Memory B cell (primary cell): ENCODE results near the gene SIGLEC7.
A peak's percentile ranks its signal among the peaks of the same experiment; 100 is the strongest.

ENCODE experiments used
- ATAC-seq: fragments of 150-1000 bp; cut with Tn5 transposase; 2 replicates; pipeline ENCODE4 v1.10.0; 2021; ENCODE audit warnings: low read depth, mild to moderate bottlenecking, moderate library complexity
- DNase-seq, 2 donors: peaks; one replicate each; pipeline ENCODE4 v3.0.0; 2022; ENCODE audit warnings: low spot score in 2 of 2
- H3K27ac Mint-ChIP-seq: one replicate; pipeline ENCODE4 v1.8.0; 2022; ENCODE audit warnings: mild to moderate bottlenecking, moderate library complexity, mixed read lengths
- H3K27me3 Mint-ChIP-seq: one replicate; pipeline ENCODE4 v1.8.0; 2022; ENCODE audit warnings: mixed read lengths
- H3K36me3 Mint-ChIP-seq: one replicate; pipeline ENCODE4 v1.8.0; 2022; ENCODE audit warnings: mild to moderate bottlenecking, mixed read lengths
- H3K4me1 Mint-ChIP-seq: one replicate; pipeline ENCODE4 v1.8.0; 2022; ENCODE audit warnings: mixed read lengths
- H3K4me3 Mint-ChIP-seq: one replicate; pipeline ENCODE4 v1.8.0; 2022; ENCODE audit warnings: mild to moderate bottlenecking, moderate library complexity, mixed read lengths
- H3K9me3 Mint-ChIP-seq: one replicate; pipeline ENCODE4 v1.8.0; 2022; ENCODE audit warnings: mixed read lengths

SIGLEC7 gene

DNA sequence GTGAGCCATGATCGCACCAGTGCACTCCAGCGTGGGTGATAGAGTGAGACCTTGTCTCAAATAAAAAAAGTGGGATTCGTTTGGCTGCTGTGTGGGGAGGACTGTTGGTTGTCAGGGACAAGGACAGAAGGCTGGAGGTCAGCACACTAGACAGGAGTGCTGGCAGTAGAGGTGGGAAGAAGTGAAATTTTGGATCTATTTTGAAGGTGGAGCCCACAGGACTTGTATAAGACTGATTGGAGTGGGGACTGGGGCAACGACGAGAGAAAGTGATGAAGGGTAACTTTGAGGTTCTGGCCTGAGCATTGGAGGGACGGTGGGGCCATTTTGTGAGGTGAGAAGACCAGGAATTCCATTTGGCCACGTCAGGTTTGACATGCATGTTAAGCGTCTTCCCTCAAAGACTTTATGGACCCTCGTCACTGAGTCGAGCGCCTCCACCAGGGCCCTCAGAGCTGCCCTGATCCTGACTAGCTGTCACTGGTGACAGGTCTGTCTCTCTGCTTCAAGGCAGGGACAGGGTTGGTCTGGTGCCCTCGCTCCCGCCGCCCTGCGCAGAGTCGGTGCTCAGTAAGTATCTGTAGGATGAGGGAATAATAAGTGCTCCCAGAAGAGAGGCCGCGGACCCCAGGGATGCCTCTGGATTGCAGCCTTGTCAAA lies 34.6 kb upstream of the SIGLEC7 start:
- DNase-seq (no peak), ATAC-seq (no peak)
- peaks cover 17% of the 10 kb centered on the region for H3K36me3 Mint-ChIP-seq
- peak overlapping the region; percentile 94 for H3K27ac Mint-ChIP-seq
- no peaks in the 10 kb centered on the region for H3K9me3 Mint-ChIP-seq
- no peaks in the 10 kb centered on the region for H3K27me3 Mint-ChIP-seq
- peaks cover 22% of the 10 kb centered on the region for H3K4me1 Mint-ChIP-seq
- peak overlapping the region; percentile 95 for H3K4me3 Mint-ChIP-seq

DNA sequence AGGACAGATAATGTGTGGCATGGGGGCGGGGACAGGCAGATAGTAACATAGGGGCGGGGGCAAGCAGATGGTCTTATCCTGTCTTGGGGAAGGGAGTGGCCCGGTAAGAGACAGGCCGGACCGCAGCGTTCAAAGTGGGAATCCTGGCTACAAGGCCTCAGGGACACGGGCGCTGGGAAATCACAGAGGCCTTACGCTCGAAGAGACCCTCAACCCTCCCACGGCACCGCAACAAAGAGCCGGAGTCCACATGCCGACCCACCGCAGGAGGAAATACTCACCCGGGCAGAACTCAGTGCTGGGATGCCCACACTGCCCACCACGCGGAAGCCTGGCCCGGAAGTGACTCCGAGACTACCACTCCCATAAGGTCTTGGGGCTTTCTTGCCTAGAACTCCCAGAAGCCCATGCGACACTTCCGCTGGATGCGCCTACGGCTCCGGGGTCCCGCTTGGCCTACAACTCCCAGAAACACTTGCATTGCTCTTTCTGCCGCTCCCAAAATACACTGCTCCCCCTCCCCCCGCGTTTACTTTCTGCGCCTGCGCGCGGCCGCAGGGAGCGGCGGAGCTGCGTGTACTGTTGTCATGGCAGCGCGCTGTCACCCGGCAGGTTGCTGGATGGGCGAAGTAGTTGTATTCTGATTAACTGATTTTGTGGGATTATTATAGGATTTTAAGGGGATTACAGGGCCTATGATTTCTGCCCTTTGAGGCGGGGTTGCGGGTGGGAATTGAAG lies 33.9 kb upstream of the SIGLEC7 start, which contains the start of gene CTU1:
TSS of gene CTU1 (minus strand) at position 344 of the 739 bp plus-strand sequence. CDS start 3,840 bp downstream, outside the sequence.
- DNase-seq (peak; percentile 91 to 97), ATAC-seq (peak; percentile 98)
- Mint-ChIP-seq H3K9me3 (no peaks in the 10 kb centered on the region), H3K36me3 (peaks cover 11% of the 10 kb centered on the region), H3K4me3 (peak within 1 kb of the TSS; percentile 95), H3K27me3 (no peaks in the 10 kb centered on the region), H3K27ac (peak within 1 kb of the TSS; percentile 94), H3K4me1 (peaks cover 22% of the 10 kb centered on the region)

DNA sequence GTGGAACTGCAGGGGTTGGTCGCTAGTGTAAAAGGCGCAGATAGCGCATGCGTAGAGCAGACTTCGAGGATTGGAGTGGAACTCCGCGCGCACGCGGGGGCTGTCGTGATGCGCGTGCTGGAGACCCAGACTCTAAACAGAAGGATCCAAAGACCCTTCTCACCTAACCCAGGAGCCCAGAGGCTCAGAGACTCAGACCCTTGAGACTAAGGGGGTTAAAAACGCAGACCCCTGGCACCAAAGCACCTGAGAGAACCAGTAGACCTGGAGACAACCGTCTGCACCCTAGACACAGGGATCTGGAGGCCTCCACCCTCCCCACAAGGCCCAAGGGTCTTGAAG lies 33.3 kb upstream of the SIGLEC7 start:
- Mint-ChIP-seq H3K4me1 (peaks cover 22% of the 10 kb centered on the region), H3K4me3 (peak overlapping the region; percentile 95), H3K36me3 (peaks cover 10% of the 10 kb centered on the region), H3K27ac (peak overlapping the region; percentile 94), H3K27me3 (no peaks in the 10 kb centered on the region), H3K9me3 (no peaks in the 10 kb centered on the region)
- no peak for DNase-seq
- ATAC-seq = peak; percentile 42

DNA sequence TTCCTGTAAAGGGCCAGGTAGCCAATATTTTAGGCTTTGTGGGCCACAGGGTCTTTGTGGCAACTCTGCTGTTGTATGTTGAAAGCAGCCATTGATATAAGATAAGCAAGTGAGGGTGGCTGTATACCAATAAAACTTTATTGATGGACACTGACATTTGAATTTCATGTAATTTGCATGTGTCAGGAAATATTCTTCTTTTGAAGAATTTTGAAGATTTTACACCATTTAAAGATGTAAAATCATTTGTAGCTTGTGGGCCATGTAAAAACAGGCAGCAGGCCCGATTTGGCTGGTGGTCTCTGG lies 31.5 kb upstream of the SIGLEC7 start:
- H3K9me3 Mint-ChIP-seq = no peaks in the 10 kb centered on the region
- DNase-seq (no peak), ATAC-seq (no peak)
- peaks cover 17% of the 10 kb centered on the region for H3K4me1 Mint-ChIP-seq
- H3K4me3 Mint-ChIP-seq = no peak overlapping the region
- no peak overlapping the region for H3K27ac Mint-ChIP-seq
- H3K36me3 Mint-ChIP-seq = peaks cover 5% of the 10 kb centered on the region
- peaks cover 2% of the 10 kb centered on the region for H3K27me3 Mint-ChIP-seq

DNA sequence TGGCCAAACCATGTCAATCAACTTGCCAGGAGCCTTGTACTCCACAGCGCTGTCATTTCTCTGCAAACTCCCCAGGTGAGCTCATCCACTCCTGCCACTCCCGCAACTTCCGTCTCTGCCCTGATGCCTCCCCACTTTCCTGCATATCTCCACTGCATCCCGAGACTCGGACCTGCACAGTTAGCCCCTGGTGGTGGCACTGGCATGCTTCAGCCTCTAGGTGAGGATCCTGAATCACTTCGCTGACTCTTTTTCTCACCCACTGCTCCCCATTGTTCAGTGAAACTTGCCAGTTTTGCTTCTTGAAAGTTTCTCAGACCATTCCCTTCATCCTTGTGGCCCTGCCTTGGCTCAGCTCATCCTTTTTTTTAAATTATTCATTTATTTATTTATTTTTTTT lies 30.5 kb upstream of the SIGLEC7 start:
- no peak overlapping the region for H3K4me3 Mint-ChIP-seq

DNA sequence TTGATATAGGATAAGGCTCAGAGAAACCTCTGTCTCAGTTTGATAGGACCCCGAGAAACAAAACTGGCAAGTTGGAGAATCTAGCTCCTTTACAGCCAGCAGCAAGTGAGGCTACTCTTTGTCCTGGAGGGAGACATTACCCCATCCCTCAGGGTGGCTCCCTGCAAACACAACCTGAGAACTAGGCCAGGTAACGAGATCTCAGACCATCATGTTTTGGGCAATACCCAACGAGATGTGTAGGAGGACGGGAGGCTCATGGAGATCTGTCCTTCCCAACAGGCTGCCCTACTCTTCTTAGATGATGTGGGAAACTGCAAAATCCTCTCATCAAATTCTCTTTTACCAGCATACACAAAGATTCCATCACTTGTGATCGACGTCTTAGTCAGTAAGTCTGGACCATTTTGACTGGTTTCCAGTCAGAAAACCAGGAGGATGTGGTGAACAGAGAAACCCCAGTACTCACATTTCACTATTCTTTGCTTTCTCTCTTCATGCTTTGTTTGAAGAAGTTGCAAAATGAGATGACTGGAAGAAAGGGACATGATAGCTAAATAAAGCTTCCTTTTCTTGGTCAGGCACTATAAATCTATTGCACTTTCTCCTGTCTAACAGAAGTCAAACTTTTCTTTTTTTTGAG lies 27.9 kb upstream of the SIGLEC7 start:
- Mint-ChIP-seq H3K27me3 (peaks cover 10% of the 10 kb centered on the region), H3K9me3 (no peaks in the 10 kb centered on the region), H3K27ac (no peak overlapping the region), H3K4me3 (no peak overlapping the region), H3K4me1 (no peaks in the 10 kb centered on the region), H3K36me3 (peaks cover 2% of the 10 kb centered on the region)
- no peak for ATAC-seq
- no peak for DNase-seq

More for the DNA sequence above, 30.5 kb upstream of the SIGLEC7 start:
- ATAC-seq = no peak
- Mint-ChIP-seq H3K9me3 (no peaks in the 10 kb centered on the region), H3K27me3 (peaks cover 4% of the 10 kb centered on the region), H3K36me3 (peaks cover 2% of the 10 kb centered on the region), H3K4me1 (peaks cover 11% of the 10 kb centered on the region), H3K27ac (no peak overlapping the region)
- DNase-seq = no peak

DNA sequence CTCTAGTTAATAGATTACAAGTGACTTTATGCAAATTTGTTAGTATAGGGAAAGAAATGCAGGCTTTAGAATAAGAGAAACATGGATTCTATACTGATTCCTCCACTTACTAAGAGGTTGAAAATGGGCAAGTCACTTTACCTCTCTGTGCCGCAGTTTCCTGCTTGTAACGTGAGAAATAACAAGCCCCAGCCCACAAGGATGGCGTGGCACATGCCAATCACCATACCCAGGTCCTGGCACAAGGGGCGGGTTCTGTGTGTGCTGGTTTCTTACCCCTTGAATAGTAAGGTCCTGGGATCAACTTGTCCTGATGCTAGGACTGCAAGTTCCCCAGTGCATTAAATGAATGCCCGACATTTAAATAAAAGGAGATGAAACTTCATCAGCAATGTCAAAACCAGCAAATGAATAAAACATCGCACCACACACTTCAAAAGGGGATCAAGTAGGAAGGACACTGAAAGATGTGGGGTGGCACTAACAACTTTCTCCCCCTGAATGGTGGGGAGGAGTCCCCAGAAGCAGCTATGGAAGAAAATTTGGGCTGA lies 25.3 kb upstream of the SIGLEC7 start:
- Mint-ChIP-seq H3K9me3 (peaks cover 2% of the 10 kb centered on the region), H3K4me3 (no peak overlapping the region), H3K27me3 (peaks cover 19% of the 10 kb centered on the region), H3K36me3 (peaks cover 3% of the 10 kb centered on the region), H3K27ac (no peak overlapping the region), H3K4me1 (peaks cover under 1% of the 10 kb centered on the region)
- no peak for ATAC-seq
- no peak for DNase-seq

DNA sequence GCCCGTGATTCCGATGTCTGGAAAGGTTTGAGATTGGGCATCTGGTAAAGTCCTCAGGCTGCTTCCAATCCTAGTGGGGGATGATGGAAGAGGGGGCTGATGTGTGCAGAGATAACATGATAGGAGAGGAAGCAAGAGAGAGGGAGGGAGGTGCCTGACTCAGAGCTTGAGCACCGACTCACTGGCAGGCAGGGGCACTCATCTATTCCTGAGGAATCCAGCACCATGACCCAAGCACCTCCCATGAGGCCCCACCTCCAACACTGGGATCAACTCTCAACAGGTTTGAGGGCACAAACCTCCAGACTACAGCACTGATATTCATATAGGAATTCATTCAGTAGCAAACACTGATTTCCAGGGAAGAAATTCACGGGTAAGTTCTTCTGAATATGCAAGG lies 23.0 kb upstream of the SIGLEC7 start:
- Mint-ChIP-seq H3K27ac (no peak overlapping the region), H3K9me3 (peaks cover 2% of the 10 kb centered on the region), H3K4me3 (no peak overlapping the region), H3K27me3 (peaks cover 23% of the 10 kb centered on the region), H3K4me1 (peaks cover 13% of the 10 kb centered on the region), H3K36me3 (peaks cover 5% of the 10 kb centered on the region)
- no peak for ATAC-seq
- DNase-seq = no peak

DNA sequence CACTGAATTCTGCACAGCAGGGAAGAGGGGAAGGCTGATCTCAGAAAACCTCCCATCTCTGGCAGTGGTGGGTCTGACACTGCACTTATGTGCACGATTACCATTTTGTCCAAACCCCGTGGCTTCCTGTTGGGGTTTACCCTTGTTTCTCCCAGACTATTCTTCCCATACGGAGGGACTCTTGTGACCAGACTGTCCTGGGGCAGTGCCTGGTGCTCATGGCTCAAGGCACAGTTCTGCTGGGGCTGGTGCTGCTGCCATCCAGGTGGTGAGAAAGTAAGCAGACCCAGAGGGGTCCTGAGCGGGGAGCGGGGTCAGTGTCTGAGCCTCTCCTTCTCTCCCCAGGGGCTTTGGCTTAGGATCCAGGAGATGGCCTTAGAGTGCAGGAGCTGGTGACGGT lies 22.5 kb upstream of the SIGLEC7 start:
- Mint-ChIP-seq H3K27me3 (peaks cover 23% of the 10 kb centered on the region), H3K27ac (no peak overlapping the region), H3K9me3 (peaks cover 2% of the 10 kb centered on the region), H3K4me1 (peaks cover 14% of the 10 kb centered on the region), H3K4me3 (no peak overlapping the region), H3K36me3 (peaks cover 5% of the 10 kb centered on the region)
- no peak for DNase-seq
- no peak for ATAC-seq

DNA sequence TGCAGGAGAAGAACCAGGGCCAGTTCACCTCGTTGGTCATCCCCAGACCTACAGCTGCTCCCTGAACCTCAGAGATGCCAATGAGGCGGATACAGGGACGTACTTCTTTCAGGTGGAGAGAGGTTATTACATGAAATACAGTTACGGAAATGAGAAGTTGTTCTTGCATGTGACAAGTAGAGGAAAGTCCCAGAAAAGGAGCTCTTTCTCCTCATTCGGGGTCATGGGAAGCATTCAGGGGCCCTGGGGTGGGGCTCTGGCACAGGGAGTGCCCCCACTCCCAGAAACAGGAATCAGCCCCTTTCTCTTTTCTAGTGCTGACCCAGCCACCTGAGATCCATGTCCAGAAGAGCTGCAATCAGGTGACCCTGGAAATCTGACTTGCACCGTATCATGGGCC lies 21.9 kb upstream of the SIGLEC7 start:
- Mint-ChIP-seq H3K4me3 (no peak overlapping the region), H3K27me3 (peaks cover 21% of the 10 kb centered on the region), H3K27ac (no peak overlapping the region), H3K9me3 (peaks cover 2% of the 10 kb centered on the region), H3K4me1 (peaks cover 14% of the 10 kb centered on the region), H3K36me3 (peaks cover 4% of the 10 kb centered on the region)
- ATAC-seq = no peak
- DNase-seq = no peak

DNA sequence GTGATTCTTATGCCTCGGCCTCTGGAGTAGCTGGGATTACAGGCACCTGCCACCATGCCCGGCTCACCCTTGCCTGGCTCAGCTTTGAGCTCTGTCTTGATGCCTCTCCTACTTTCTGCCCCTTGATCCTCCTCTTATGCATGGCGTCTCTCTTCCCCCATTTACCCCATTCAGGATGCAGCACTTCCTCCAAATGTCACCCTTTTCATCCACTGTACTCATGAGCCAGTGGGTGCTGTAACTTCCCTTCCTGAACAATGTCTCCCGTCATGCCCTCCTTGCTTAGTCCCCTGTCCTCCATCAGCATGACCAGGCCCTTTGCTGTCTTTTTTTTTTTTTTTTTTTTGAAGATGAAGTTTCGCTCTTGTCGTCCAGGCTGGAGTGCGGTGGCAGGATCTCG lies 20.8 kb upstream of the SIGLEC7 start:
- Mint-ChIP-seq H3K4me1 (peaks cover 14% of the 10 kb centered on the region), H3K9me3 (peaks cover 2% of the 10 kb centered on the region), H3K27ac (no peak overlapping the region), H3K36me3 (peaks cover 4% of the 10 kb centered on the region), H3K4me3 (no peak overlapping the region), H3K27me3 (peaks cover 20% of the 10 kb centered on the region)
- no peak for ATAC-seq
- no peak for DNase-seq

DNA sequence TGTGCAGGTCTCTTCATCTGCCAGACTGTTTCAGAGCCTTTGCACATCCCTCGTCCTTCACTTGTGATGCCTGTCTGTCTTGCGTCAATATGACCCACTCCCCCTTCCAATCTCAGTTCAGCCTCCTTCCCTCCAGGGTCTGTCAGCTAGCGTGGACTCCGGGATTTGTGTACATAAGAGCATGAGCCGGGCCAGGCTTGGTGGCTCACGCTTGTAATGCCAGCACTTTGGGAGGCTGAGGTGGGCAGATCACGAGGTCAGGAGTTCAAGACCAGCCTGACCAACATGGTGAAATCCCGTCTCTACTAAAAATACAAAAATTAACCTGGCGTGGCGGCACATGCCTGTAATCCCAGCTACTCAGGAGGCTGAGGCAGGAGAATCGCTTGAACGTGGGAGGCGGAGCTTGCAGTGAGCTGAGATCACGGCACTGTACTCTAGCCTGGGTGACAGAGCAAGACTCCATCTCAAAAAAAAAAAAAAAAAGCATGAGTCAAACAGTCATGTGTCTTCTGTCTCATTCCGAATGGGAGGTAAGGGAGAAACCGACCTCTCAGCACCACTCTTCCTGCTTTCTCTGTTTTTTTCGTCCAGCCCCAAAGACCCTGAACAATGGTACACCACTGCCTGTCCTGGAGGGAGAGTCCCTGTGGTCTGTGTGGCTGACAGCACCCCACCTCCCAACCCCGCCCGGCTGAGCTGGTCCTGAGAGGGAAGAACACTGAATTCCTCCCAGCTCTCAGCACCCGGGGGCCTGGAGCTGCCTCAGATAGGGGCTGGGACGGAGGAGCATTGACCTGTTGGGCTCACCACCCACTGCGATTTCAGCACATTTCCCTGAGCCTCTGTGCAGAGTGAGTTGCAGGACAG lies 19.8 kb upstream of the SIGLEC7 start:
- Mint-ChIP-seq H3K27me3 (peaks cover 19% of the 10 kb centered on the region), H3K4me3 (no peak overlapping the region), H3K9me3 (peaks cover 2% of the 10 kb centered on the region), H3K27ac (no peak overlapping the region), H3K36me3 (peaks cover 4% of the 10 kb centered on the region), H3K4me1 (peaks cover 14% of the 10 kb centered on the region)
- ATAC-seq (no peak), DNase-seq (no peak)

DNA sequence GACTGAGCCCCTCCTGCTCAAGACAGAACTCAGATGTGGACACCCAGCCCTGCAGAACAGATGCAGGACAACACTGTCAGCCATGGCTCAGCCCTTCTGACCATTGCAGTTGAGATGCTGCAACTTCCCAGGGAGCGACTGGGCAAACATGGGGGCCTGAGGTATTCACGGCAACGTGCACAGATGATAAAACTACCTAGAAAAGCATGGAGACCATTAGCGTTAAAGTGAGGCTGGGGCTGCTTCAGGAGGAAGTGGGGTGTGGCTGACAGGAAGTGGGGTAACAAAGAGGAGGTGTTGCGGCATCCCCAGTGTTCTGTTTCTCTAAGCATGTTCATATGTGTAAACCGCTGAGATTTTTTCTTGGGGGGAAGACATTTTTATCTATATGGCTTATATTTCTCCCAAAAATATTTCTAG lies 18.7 kb upstream of the SIGLEC7 start:
- Mint-ChIP-seq H3K36me3 (peaks cover 4% of the 10 kb centered on the region), H3K9me3 (peaks cover 2% of the 10 kb centered on the region), H3K4me1 (peaks cover 16% of the 10 kb centered on the region), H3K27me3 (peaks cover 16% of the 10 kb centered on the region), H3K4me3 (peak overlapping the region; percentile 49), H3K27ac (no peak overlapping the region)
- ATAC-seq (peak; percentile 38), DNase-seq (no peak)
